Heart right ventricle (tissue), 16 donors: ENCODE data around the gene CCDC137. TPM values are rescaled to one million over a fixed set of nuclear protein-coding genes. Genes with fewer than 3 reads are reported as not detected.

Experiments used
- ATAC-seq, 8 donors: fragments of 200-7000 bp; cut with Tn5 transposase; one replicate each; pipeline ENCODE4 v1.9.1; 2020; ENCODE audit warnings: mild to moderate bottlenecking in 8 of 8, moderate library complexity in 8 of 8, moderate number of reproducible peaks in 1 of 8
- DNase-seq, 2 donors: peaks; one replicate each; pipeline ENCODE4 v3.0.0-alpha.2; 2020
- H3K27ac ChIP-seq, 10 donors: fragments of 200-600 bp; sonication (generic) in 2 of 10; one replicate each; pipeline versions ENCODE4 v1.5.0 to v1.8.0; 2020 to 2022; ENCODE audit warnings: mild to moderate bottlenecking in 3 of 10
- H3K27me3 ChIP-seq, 7 donors: fragments of 200-600 bp; one replicate each; pipeline ENCODE4 v1.8.0; 2021 to 2022; ENCODE audit warnings: mild to moderate bottlenecking in 2 of 7
- H3K36me3 ChIP-seq, 9 donors: fragments of 200-600 bp; sonication (generic) in 1 of 9; one replicate each; pipeline versions ENCODE4 v1.5.0 to v1.8.0; 2020 to 2022; ENCODE audit warnings: mild to moderate bottlenecking in 2 of 9
- H3K4me1 ChIP-seq, 9 donors: fragments of 200-600 bp; sonication (generic) in 1 of 9; one replicate each; pipeline versions ENCODE4 v1.5.0 to v1.8.0; 2020 to 2022; ENCODE audit warnings: mild to moderate bottlenecking in 4 of 9
- H3K4me3 ChIP-seq, 10 donors: fragments of 200-600 bp; sonication (generic) in 2 of 10; one replicate each; pipeline versions ENCODE4 v1.5.0 to v1.8.0; 2020 to 2022; ENCODE audit warnings: mild to moderate bottlenecking in 7 of 10, moderate library complexity in 2 of 10
- H3K9me3 ChIP-seq, 11 donors: fragments of 200-600 bp in 10 of 11; sonication (generic) in 2 of 11; one replicate each; pipeline versions ENCODE4 v1.5.0 to v1.8.0; 2013 to 2022; ENCODE audit warnings: mild to moderate bottlenecking in 2 of 11, control low read depth in 1 of 11, moderate library complexity in 1 of 11
- CTCF ChIP-seq, 9 donors: fragments of 200-600 bp; sonication (generic) in 2 of 9; IDR thresholded peaks; one replicate each; pipeline versions ENCODE4 v1.5.0 to v1.8.0; 2021 to 2022; ENCODE audit warnings: antibody characterized with exemption in 9 of 9, mild to moderate bottlenecking in 5 of 9, moderate library complexity in 1 of 9
- WGBS, 2 donors: extraction: QIAGEN DNeasy Blood & Tissue Kit; methylation state at CpG; one replicate each; pipeline ENCODE4 v1.1.7; 2013; ENCODE audit warnings: inconsistent platforms in 1 of 2; 5-methylcytosine and 5-hydroxymethylcytosine counted together
- intact Hi-C, 10 donors: fragments of 100-400 bp; cut with DNase I; formaldehyde crosslinking; loops; one replicate each; pipeline versions ENCODE4 v1.11.1 to v1.14.2; 2022
- polyA plus RNA-seq, 2 donors: library from polyadenylated mRNA; stranded (reverse); fragments of 200-250 nt; gene quantifications; one replicate each; pipeline ENCODE4 v1.2.3, GENCODE V29; 2013
- total RNA-seq, 10 donors: library from RNA; stranded (reverse); fragmentation: NEBNext Ultra II Directional in 3 of 10; extraction: Animal tissue kit (Norgen Biotek cat#: 25700) in 3 of 10; gene quantifications; one replicate each; pipeline versions ENCODE4 v1.2.1 to v1.2.4, GENCODE V29; 2021 to 2023
- donor health status: Arrhythmogenic right ventricular cardiomyopathy.
- donor health status: ischemic (EF 13 %, LVEDD 7.1; RV severe dilation, severe dysfunction).
- donor health status: healthy with polysubstance abuse.
- donor health status: DM: no; HTN: yes; CAD: no.
- donor health status: DM: no; HTN: no; CAD: no.
- donor health status: ischemic (EF 25% LVEDD 6.9; RV normal size, moderate dysfunction).
- donor health status: ischemic (EF 25% LVEDD 5.7; RV mildly dilated, moderate dysfunction).
- donor health status: healthy.
- donor health status: DM: yes; HTN: yes; CAD: no.
- donor health status: Ischemic cardiomyopathy.
- donor health status: ischemic (EF 35%, LVEDD 5.7; RV mildly dilated, moderate dysfunction).
- donor health status: nonischemic (EF 11% LVEDD 7.7; RV severe dilation, severe dysfunction).
- donor health status: DM: yes; HTN: yes; CAD: no.
- donor health status: PGD.
- donor health status: ischemic (EF 29% LVEDD 5.4; RV normal size, mild dysfunction).
- donor health status: nonischemic (EF 23%, LVEDD 6.1; RV moderate dilation, normal function).

The CCDC137 gene
- total and polyA plus RNA-seq, 12 donors: 3.4 to 14.4 (median 5.5) TPM

- WGBS, 2 donors: 96% methylated on average over 17 of the region's 17 CpGs
- no peak overlapping the region for H3K4me3 ChIP-seq
- H3K27me3 ChIP-seq: no peaks in the 10 kb centered on the region
- H3K27ac ChIP-seq: no peak overlapping the region
- H3K4me1 ChIP-seq: peaks cover 26 to 45% (median 37%) of the 10 kb centered on the region in 9 donors
- peaks cover 0 to 50% (median 8%) of the 10 kb centered on the region in 9 donors for H3K36me3 ChIP-seq
- intact Hi-C loops: no loop called here
- no peak for DNase-seq
- TF ChIP-seq CTCF (IDR thresholded peaks at IDR 0.05): no peak
- ATAC-seq: no peak
- no peaks in the 10 kb centered on the region for H3K9me3 ChIP-seq
Measured at GRCh38 chr17:81706232-81706611, 39.7 kb downstream of the CCDC137 start.

GRCh38 chr17:81706757-81707624, 40.5 kb downstream of the CCDC137 start:
- 91 to 92% methylated on average over 54 of the region's 54 CpGs for WGBS, 2 donors
- DNase-seq: no peak
- no peak for ATAC-seq
- H3K36me3 ChIP-seq: peaks cover 0 to 42% (median 8%) of the 10 kb centered on the region in 9 donors
- no peak for TF ChIP-seq CTCF (IDR thresholded peaks at IDR 0.05)
- no peak overlapping the region for H3K27ac ChIP-seq
- no peaks in the 10 kb centered on the region for H3K9me3 ChIP-seq
- peaks cover 19 to 44% (median 35%) of the 10 kb centered on the region in 9 donors for H3K4me1 ChIP-seq
- no peaks in the 10 kb centered on the region for H3K27me3 ChIP-seq
- intact Hi-C loops: no loop called here
- H3K4me3 ChIP-seq: no peak overlapping the region

- no peak overlapping the region for H3K4me3 ChIP-seq
- no peaks in the 10 kb centered on the region for H3K9me3 ChIP-seq
- no peak overlapping the region for H3K27ac ChIP-seq
- H3K36me3 ChIP-seq: peaks cover 0 to 42% (median 8%) of the 10 kb centered on the region in 9 donors
- intact Hi-C loops: no loop called here
- DNase-seq (no peak), ATAC-seq (no peak)
- H3K27me3 ChIP-seq: no peaks in the 10 kb centered on the region
- WGBS, 2 donors: 86 to 89% methylated on average over 25 of the region's 25 CpGs
- no peak for TF ChIP-seq CTCF (IDR thresholded peaks at IDR 0.05)
- peaks cover 14 to 42% (median 33%) of the 10 kb centered on the region in 9 donors for H3K4me1 ChIP-seq
Measured at GRCh38 chr17:81707725-81708646, 41.4 kb downstream of the CCDC137 start.

- peak in 1 of 2 donors; percentile 14 for DNase-seq
- Histone ChIP-seq H3K4me1 (peaks cover 13 to 48% (median 40%) of the 10 kb centered on the region in 9 donors), H3K27ac (no peak overlapping the region), H3K4me3 (no peak overlapping the region), H3K27me3 (no peaks in the 10 kb centered on the region), H3K36me3 (peaks cover 0 to 42% (median 8%) of the 10 kb centered on the region in 9 donors), H3K9me3 (no peaks in the 10 kb centered on the region)
- no peak for TF ChIP-seq CTCF (IDR thresholded peaks at IDR 0.05)
- ATAC-seq: no peak
- WGBS, 2 donors: 80 to 84% methylated on average over 17 of the region's 17 CpGs
- intact Hi-C loops: no loop called here
Measured at GRCh38 chr17:81708739-81709185, 42.2 kb downstream of the CCDC137 start.
